Activated effector memory CD4-positive, alpha-beta T cell treated with Interleukin-2 at 50 U/mL for 16 hours (primary cell): Measurements from ENCODE around the gene WDFY3.

Experiments used
- DNase-seq: peaks from one replicate; pipeline ENCODE4 v3.0.0-alpha.2; 2020

The WDFY3 gene

GRCh38 chr4:84944947-84945346 lies 21.5 kb downstream of the WDFY3 start:
- DNase-seq: no peak

GRCh38 chr4:84940960-84941359 lies 25.5 kb downstream of the WDFY3 start:
- DNase-seq: no peak

DNA sequence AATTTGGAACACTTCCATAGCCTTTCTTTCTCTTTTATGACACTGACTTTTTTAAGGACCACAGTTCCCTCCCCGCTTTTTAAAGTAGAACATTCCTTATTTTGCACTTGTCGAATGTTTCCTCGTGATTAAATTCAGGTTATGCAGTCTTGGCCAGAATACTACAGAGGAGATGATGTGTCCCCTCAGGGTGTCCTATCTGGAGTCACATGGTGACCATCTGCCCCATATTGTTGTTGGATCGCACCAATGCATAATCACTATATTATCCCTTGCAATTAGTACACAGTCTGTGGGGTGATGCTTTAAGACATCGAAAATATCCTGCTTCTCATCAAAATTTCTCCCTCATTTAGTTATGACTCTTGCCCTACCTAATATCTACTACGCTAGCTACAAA lies 27.4 kb downstream of the WDFY3 start:
- DNase-seq: no peak

DNA sequence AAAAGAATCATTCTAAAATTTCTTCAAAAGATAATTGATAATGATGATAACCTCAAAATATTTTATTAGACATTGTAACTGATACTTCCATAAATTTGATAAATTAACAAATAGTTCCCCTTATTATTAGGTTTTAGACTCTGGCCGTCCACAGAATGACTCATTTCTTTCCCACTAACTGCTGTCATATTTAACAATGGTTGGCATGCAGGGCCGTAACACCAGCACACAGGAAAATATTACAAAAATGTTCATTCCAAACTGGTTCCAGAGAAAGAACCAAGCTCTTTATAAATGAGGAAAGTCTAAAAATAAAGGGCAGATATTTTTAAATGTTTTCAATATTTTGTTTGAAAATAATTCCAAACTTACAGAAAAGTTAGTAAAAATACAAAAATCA lies 28.2 kb downstream of the WDFY3 start:
- no peak for DNase-seq

- DNase-seq: no peak
These were observed 29.0 kb downstream of the WDFY3 start for GRCh38 chr4:84937381-84937977.

DNA sequence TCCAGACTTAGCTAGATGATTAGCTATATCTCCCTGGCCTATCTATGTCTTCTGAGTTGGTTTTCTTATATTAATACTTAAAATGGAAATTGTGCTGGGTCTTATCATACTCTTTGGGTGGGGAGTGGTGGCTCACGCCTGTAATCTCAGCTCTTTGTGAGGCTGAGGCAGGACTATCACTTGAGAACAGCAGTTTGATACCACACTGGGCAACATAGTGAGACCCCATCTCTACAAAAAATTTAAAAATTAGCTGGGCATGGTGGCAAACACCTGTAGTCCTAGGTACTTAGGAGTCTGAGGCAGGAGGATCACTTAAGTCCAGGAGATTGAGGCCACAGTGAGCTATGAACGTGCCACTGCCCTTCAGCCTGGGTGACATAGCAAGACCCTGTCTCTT lies 30.4 kb downstream of the WDFY3 start:
- DNase-seq: no peak

DNA sequence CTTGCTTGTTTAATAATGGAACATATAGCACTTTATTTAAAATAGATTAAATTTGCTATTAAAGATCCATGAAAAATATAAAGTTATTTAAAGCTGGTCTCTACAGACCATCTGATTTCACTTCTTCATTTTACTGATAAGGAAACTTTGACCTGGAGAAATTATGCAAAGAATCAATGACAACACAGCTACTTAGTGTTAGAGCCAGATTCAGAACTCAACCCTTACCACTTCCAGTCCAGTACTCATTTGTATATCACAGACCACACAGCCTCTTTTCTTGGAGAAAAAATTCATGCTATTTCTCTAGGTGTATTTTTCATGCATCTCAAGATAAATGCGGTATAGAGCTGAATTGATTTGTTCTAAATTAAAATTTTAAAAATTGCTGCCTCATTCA lies 34.0 kb downstream of the WDFY3 start:
- DNase-seq: no peak

DNA sequence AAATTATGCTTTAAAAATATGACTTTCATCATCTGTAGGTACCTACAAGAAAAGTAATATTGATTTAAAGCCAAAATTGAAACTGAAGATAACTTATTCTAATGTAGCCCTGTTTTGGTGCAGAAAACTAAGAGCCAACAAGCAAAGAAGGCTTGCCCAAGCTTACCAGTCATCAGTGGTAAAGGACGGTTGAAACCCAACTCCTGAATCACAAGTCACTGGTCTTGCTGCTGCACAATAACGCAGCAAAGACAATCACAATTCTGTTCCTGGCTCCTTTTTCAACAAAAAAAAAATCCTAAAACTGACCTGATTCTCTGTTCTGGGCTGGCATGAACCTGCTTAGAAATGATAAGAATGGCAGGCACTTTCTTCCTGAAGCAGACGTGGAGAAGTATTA lies 34.5 kb downstream of the WDFY3 start:
- no peak for DNase-seq

DNA sequence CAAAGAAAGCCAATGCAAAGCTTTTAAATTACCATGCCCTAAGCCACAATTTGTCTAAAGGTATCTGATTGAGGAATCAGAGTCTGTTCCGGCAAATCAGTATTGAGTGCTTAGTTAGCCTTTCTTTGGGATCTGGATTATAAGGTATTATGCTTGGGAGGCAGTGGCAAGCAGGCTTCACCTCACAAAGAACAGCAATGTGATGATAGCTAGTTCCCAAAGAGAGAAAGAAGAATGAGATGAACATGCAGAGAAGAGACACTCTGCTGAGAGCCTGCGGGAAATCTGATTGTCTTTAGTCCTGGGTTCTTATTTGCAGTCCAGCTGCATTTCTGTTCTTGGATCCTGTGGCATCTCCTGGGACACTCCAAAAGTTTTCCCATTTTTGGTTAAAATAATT lies 35.2 kb downstream of the WDFY3 start:
- DNase-seq: no peak

- no peak for DNase-seq
These were observed 38.4 kb downstream of the WDFY3 start for GRCh38 chr4:84928089-84928488.

DNA sequence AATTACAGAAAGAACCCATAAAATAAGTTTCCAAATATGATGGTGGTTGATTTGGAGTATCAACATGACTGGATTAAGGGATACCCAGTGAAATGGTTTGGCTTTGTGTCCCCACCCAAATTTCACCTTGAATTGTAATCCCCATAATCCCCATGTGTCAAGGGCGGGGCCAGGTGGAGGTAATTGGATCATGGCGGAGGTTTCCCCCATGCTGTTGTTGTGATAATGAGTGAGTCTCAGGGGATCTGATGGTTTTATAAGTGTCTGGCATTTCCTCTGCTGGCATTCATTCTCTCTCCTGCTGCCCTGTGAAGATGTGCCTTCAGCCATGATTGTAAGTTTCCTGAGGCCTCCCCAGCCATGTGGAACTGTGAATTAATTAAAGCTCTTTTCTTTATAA lies 39.1 kb downstream of the WDFY3 start:
- DNase-seq: no peak

DNA sequence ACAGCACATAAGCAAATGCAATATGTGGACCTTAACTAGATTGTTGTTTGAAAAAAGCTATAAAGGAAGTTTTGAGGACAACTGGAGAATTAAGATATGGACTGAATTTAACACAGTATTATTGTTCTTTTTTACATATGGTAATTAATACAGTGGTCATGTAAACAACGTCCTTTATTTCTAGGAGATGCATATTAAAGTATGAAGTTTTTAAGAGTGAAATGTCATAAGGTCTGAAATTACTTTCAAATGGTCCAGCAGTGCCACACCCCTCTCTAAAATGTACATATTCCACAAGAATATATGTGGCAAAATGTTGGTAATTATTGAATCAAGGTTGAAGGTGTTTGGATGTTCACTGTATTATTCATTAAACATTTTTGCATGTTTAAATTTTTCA lies 40.9 kb downstream of the WDFY3 start:
- no peak for DNase-seq

- DNase-seq: no peak
These were observed 42.1 kb downstream of the WDFY3 start for GRCh38 chr4:84924434-84924833.

- DNase-seq: no peak
These were observed 45.9 kb downstream of the WDFY3 start for GRCh38 chr4:84920617-84921016.

DNA sequence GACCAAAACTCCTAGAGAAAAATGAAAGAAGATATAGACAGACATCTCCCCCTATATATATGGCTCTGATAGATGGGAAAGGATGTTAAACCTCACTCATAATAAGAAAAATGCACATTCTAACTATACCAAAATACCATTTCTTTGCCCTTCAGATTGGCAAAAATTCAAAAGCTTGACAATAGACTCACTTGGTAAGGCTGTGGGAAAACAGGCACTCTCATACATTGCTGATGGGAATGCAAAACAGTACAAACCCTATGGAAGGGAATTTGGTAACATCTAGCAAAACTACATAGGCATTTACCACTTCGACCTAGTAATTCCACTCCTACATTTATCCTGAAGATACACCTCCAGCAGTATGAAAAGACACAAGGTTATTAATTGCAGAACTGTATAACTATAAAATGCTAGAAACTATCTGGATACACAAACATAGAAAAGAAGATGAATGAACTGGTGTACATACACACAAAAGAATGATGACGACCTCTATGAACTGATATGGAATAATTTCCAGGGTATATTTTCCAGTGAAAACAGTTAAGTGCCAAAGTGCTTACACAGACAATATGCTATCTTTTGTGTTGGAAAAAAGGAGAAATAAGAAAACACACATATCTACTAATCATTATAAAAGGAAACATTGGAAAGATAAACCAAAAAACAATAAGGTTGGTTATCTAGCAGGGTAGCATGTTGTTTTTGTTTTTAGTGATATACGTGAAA lies 48.5 kb downstream of the WDFY3 start:
- DNase-seq: no peak

- DNase-seq: no peak
These were observed 49.2 kb downstream of the WDFY3 start for GRCh38 chr4:84917086-84917821.

- DNase-seq: no peak
These were observed 50.3 kb downstream of the WDFY3 start for GRCh38 chr4:84916227-84916626.

GRCh38 chr4:84915396-84915780 lies 51.1 kb downstream of the WDFY3 start:
- no peak for DNase-seq

GRCh38 chr4:84914686-84915395 lies 51.6 kb downstream of the WDFY3 start:
- DNase-seq: no peak

GRCh38 chr4:84913176-84913575 lies 53.3 kb downstream of the WDFY3 start:
- no peak for DNase-seq

DNA sequence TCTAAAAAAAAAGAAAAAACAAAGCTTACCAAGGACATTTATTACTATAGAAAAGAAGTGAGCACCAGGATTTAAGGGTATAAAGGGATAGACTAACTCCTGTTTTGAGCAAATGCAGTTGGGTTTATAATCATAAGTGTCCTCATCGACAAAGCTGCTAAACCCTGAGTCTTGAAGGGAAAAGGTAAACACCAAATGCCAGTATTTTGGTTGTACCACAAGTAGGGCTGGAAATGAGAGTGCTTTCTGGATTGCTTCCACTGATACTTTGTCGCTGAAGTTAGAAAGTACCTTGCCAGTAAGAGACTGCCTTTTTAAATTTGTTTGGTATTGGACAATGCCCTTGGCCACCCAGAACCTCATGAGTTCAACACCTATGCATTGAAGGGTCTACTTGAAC lies 53.7 kb downstream of the WDFY3 start:
- no peak for DNase-seq

DNA sequence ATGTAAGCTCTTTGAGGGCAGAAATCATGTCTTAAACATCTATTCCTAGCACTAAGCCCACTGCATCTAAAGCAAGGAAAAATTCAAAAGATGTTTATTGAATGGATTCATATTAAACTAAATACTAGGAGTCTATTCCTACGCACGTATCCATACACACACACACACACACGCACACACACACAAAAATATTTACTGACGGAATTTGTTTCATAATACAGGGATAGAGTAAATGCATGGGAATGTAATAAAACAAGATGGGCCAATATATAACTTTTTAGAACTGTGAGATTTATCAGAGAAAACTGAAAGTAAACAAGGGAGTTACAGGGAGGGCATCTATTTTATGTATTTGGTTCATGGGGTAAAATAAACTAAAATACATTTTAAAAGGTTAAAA lies 57.6 kb downstream of the WDFY3 start:
- no peak for DNase-seq

DNA sequence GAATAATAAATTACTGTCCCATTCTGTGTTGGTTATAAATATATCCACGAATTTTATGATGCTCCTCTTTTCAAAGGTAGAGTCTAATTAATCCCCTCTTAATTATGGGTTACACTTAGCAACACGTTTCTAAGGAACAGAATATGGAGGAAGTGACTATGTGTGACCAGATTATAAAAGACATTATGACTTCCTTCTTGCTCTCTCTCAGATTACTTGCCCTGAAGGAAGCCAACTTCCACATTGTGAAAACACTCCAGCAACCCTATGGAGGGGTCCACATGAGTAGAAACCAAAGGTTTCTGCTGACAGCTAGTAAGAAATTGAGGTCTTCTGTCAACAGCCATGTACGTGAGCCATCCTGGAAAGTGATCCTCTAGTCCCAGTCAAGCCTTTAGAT lies 59.3 kb downstream of the WDFY3 start:
- DNase-seq: no peak

DNA sequence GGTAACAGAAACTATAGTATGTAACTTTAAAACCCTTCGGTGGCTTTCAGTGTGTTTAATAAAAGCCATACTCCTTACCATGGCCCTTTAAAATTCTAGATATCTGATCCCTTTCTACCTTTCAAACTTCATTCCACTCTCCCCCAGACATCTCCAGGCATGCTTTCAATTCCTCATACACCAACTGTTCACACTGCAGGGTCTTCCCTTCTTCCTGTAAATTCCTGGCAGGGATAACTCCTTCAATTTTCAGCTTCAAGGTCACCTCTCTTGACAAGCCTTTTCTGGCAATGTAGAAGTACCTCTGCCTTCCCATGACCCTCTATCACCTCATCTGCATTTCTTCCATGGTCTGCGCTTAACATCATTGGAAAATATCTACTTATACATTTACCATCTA lies 60.8 kb downstream of the WDFY3 start:
- no peak for DNase-seq
